ENCODE results near the gene NDOR1.

NDOR1 gene

DNA sequence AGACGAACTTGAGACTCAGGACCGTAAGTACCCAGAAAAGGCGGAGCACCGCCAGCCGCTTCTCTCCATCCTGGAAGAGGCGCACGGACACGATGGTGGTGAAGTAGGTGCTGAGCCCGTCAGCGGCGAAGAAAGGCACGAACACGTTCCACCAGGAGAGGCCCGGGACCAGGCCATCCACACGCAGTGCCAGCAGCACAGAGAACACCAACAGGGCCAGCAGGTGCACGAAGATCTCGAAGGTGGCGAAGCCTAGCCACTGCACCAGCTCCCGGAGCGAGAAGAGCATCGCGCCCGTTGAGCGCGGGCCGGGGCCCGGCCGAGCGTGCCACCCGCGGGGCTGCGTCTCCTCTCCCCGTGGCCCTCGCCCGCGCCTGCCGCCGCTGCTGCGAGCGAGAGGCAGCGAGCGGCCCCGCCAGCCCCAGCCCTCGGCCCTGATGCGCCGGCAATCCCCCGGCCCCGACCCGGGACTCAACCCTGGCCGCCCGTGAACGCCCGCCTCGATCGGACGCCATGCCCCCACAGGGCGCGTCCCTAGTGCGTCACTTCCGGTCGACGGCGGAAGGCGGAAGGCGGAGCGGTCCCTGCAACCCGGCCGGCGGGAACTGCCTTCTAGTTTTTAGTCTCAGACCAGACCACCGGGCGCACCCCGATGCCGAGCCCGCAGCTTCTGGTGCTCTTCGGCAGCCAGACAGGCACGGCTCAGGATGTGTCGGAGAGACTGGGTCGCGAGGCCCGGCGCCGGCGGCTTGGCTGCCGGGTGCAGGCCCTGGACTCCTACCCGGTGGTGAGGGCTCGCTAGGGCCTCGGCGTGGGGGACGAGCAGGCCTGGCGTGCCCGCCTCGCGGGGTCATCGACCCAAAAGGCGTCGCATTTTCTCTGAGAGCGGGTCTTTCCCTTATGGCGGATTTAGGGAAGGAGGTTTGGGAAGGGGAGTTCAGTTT, at the start of gene NDOR1, which contains the start of gene TMEM203:
NDOR1 (plus strand) TSS at position 575 of the 944 bp plus-strand sequence; CDS start at position 653, 78 bp downstream.
TMEM203 (minus strand) TSS at position 523 of the 944 bp plus-strand sequence; CDS start at position 289, 234 bp downstream.
- H3K9ac ChIP-seq (ENCODE audit: low read length): peak within 1 kb of the TSS; percentile 86
- peak within 1 kb of the TSS; percentile 86 for H3K4me3 ChIP-seq (ENCODE audit: low read length)
- no peaks in the 10 kb centered on the region for H3K9me3 ChIP-seq (ENCODE audit: control insufficient read depth, low read length)
- H3K36me3 ChIP-seq (ENCODE audit: control insufficient read depth, insufficient read depth, low read length): no peaks in the 10 kb centered on the region
- peaks cover 26% of the 10 kb centered on the region for H3K4me1 ChIP-seq (ENCODE audit: control insufficient read depth, insufficient read depth, low read length)
- no peaks in the 10 kb centered on the region for H3K27me3 ChIP-seq (ENCODE audit: control insufficient read depth, insufficient read depth, low read length)

DNA sequence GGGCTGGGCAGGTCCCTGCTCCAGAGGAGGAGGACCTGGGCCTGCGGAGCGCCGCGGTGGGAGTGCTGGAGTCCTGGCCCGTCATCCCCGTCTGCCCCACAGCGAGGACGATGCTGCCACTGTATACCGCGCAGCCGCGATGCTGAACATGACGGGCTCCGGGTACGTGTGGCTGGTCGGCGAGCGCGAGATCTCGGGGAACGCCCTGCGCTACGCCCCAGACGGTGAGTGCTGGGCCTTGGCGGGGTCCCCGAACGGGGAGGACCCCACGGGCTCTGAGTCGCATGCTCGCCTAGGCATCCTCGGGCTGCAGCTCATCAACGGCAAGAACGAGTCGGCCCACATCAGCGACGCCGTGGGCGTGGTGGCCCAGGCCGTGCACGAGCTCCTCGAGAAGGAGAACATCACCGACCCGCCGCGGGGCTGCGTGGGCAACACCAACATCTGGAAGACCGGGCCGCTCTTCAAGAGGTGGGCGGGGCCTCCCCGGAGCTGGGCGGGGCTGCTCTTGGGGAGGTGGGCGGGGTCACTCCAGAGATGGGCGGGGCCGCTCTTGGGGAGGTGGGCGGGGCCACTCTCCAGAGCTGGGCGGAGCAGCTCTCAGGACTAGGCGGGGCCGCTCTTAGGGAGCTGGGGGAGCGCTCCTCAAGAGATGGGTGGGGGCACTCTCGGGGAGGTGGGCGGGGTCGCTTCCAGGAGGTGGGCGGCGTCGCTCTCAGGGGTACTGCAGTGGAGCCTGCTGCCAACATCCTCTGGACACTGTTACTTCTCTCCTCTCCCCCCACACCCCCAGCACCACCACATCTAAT, 48.7 kb upstream of the NDOR1 start:
- H3K4me3 ChIP-seq (ENCODE audit: low read length): no peak overlapping the region
- no peak overlapping the region for H3K9ac ChIP-seq (ENCODE audit: low read length)
- no peaks in the 10 kb centered on the region for H3K9me3 ChIP-seq (ENCODE audit: control insufficient read depth, low read length)
- H3K27me3 ChIP-seq (ENCODE audit: control insufficient read depth, insufficient read depth, low read length): peaks cover 62% of the 10 kb centered on the region
- peaks cover 7% of the 10 kb centered on the region for H3K4me1 ChIP-seq (ENCODE audit: control insufficient read depth, insufficient read depth, low read length)
- no peaks in the 10 kb centered on the region for H3K36me3 ChIP-seq (ENCODE audit: control insufficient read depth, insufficient read depth, low read length)

DNA sequence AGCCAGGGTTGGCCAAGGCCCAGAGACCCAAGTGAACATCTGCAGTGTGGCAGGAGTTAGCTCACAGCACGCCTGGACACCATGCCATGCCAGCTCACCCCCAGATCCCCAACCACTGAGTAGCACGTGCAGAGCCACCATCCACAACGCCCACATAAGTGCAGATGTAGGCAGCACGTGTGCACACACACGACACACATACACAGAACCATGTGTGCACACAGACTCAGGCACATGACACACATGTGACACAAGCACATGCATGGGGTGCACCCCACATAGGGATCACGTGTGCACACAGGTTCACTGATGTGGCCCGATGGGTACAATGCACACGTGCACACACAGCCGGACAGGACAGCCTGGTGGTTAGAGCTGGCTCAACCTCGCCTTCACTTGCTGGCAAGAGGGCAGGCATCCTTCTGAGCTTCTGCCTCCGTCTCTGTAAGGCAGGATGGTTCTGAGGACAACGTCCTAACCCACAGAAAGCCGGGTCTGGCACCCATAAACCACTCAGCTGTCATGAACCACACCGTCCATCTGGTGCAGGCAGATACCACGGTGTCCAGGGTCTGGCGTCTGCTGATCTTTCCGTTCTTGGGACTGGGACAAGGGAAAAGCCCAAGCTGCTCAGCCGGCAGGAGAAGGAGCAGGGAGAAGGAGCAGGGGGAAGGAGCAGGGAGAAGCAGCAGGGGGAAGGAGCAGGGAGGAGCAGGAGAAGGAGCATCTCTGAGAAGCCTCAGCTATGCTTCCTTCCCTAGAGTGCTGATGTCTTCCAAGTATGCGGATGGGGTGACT, 47.7 kb upstream of the NDOR1 start:
- H3K9me3 ChIP-seq (ENCODE audit: control insufficient read depth, low read length): no peaks in the 10 kb centered on the region
- H3K36me3 ChIP-seq (ENCODE audit: control insufficient read depth, insufficient read depth, low read length): no peaks in the 10 kb centered on the region
- H3K9ac ChIP-seq (ENCODE audit: low read length): no peak overlapping the region
- H3K4me1 ChIP-seq (ENCODE audit: control insufficient read depth, insufficient read depth, low read length): peaks cover 11% of the 10 kb centered on the region
- H3K4me3 ChIP-seq (ENCODE audit: low read length): no peak overlapping the region
- peaks cover 72% of the 10 kb centered on the region for H3K27me3 ChIP-seq (ENCODE audit: control insufficient read depth, insufficient read depth, low read length)

DNA sequence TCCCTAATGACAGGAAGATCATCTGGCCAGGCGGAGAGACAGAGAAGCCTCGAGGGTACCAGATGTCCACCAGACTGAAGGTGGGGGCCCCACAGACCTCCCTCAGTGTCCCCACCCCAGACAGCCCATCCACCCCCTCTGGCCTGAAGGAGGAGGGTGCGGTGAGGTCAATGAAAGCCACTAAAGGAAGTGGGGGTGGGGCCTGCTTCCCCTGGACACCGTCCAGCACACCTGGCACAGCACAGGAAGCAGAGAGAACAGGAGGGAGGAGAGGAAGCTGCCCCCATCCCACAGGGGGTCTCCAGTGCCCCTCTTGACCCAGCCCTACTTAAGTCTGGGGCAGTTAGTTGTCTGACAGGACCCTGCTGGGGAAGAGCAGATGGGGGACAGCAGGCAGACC, 46.9 kb upstream of the NDOR1 start:
- H3K4me3 ChIP-seq (ENCODE audit: low read length): no peak overlapping the region
- H3K9ac ChIP-seq (ENCODE audit: low read length): no peak overlapping the region
- H3K36me3 ChIP-seq (ENCODE audit: control insufficient read depth, insufficient read depth, low read length): no peaks in the 10 kb centered on the region
- no peaks in the 10 kb centered on the region for H3K9me3 ChIP-seq (ENCODE audit: control insufficient read depth, low read length)
- H3K4me1 ChIP-seq (ENCODE audit: control insufficient read depth, insufficient read depth, low read length): peaks cover 19% of the 10 kb centered on the region
- peaks cover 77% of the 10 kb centered on the region for H3K27me3 ChIP-seq (ENCODE audit: control insufficient read depth, insufficient read depth, low read length)

DNA sequence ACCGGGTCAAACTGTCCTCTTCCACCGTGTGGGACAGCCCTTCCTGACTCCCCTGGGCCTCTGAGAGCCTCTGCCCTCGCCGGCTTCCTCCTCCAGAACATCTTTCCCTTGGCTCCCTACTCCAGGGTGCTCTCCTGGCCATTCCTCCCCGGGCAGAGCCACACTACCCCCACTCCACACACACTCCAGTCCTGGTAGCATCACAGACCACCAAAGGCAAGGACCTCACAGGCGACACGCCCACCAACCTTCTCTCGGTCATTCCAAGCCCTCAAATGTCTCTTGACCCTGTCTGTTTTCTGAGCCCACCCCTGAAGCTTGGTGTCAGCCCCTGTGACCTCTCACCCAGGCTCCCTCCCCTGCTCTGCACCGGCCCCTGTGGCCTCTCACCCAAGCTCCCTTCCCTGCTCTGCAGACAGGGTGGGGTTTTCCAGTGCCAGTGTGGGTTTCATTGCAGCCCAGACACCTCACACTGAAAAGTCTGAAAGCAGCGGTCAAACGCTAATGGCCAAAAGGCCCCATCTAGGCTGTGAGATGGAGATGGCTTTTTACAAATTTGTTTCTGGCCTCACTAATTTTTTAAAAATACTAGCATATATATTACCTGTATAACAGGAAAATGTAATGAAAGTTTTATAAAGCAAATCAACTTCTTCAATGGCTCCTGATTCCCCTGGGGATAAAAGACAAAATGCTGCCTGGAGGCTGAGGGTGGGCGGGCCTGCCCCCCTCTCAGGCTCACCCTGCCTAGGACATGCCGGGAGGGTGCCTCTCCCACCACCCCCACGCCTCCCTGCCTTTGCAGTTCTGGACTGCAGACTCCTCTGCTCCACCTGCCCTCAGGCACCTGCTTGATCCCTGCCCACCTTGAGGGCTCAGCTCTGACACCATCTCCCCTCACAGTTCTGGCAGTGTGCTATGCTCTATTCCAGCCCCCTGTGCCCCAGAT, 46.1 kb upstream of the NDOR1 start:
- Histone ChIP-seq H3K4me3 (ENCODE audit: low read length) (no peak overlapping the region), H3K27me3 (ENCODE audit: control insufficient read depth, insufficient read depth, low read length) (peaks cover 85% of the 10 kb centered on the region), H3K9ac (ENCODE audit: low read length) (no peak overlapping the region), H3K4me1 (ENCODE audit: control insufficient read depth, insufficient read depth, low read length) (peaks cover 19% of the 10 kb centered on the region), H3K9me3 (ENCODE audit: control insufficient read depth, low read length) (no peaks in the 10 kb centered on the region), H3K36me3 (ENCODE audit: control insufficient read depth, insufficient read depth, low read length) (no peaks in the 10 kb centered on the region)

DNA sequence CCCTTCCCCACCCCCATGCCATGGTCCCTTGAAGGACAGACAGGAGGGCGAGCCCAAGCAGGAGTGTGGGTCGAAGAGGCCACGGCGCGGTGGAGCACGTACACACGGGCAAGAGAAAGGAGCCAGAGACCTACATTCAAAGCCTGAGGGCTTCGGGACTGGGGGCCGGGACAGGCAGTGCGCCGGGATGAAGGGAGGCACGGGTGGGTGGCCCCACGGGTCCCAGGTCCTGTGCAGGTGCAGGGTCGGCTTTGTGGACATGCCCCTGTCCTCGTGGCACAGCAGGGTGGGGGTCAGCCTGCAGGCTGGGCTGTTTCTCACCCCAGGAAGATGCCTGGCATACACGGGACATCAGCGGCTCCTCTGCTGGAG, 45.5 kb upstream of the NDOR1 start:
- H3K9me3 ChIP-seq (ENCODE audit: control insufficient read depth, low read length): no peaks in the 10 kb centered on the region
- H3K36me3 ChIP-seq (ENCODE audit: control insufficient read depth, insufficient read depth, low read length): no peaks in the 10 kb centered on the region
- H3K27me3 ChIP-seq (ENCODE audit: control insufficient read depth, insufficient read depth, low read length): peaks cover 91% of the 10 kb centered on the region
- H3K9ac ChIP-seq (ENCODE audit: low read length): no peak overlapping the region
- no peak overlapping the region for H3K4me3 ChIP-seq (ENCODE audit: low read length)
- peaks cover 19% of the 10 kb centered on the region for H3K4me1 ChIP-seq (ENCODE audit: control insufficient read depth, insufficient read depth, low read length)

DNA sequence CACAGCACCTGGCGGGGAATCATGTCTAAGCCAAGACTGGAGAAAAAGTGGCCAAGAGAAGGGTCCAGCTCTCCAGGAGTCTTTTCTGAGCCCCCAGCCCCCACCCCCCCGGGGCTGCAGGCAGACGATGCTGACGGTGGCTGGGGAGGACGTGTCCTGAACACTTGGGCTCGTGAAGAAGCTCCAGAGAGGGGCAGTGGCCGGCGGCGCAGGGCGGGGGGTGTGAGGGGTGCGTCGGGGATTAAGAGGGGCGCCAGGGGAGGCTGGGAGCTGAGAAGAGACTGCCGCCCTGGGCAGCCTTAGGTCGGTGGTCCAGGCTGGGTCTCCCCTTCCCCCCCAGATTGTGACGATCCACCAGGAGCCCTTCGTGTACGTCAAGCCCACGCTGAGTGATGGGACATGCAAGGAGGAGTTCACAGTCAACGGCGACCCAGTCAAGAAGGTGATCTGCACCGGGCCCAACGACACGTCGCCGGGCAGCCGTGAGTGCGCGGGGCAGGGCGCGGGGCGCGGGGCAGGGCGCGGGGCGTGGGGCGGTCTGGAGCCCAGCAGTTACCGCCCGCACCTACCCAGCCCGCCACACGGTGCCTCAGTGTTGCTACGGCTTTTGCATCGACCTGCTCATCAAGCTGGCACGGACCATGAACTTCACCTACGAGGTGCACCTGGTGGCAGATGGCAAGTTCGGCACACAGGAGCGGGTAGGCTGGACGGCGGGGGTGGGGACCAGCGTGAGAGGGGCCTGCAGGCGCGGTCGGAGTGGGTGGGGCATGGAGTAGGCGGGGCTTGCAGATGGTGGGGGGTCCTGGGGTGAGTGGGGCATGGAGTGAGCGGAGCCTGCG, 44.6 kb upstream of the NDOR1 start:
- Histone ChIP-seq H3K4me3 (ENCODE audit: low read length) (no peak overlapping the region), H3K9me3 (ENCODE audit: control insufficient read depth, low read length) (no peaks in the 10 kb centered on the region), H3K9ac (ENCODE audit: low read length) (no peak overlapping the region), H3K36me3 (ENCODE audit: control insufficient read depth, insufficient read depth, low read length) (no peaks in the 10 kb centered on the region), H3K27me3 (ENCODE audit: control insufficient read depth, insufficient read depth, low read length) (peaks cover 92% of the 10 kb centered on the region), H3K4me1 (ENCODE audit: control insufficient read depth, insufficient read depth, low read length) (peaks cover 19% of the 10 kb centered on the region)

DNA sequence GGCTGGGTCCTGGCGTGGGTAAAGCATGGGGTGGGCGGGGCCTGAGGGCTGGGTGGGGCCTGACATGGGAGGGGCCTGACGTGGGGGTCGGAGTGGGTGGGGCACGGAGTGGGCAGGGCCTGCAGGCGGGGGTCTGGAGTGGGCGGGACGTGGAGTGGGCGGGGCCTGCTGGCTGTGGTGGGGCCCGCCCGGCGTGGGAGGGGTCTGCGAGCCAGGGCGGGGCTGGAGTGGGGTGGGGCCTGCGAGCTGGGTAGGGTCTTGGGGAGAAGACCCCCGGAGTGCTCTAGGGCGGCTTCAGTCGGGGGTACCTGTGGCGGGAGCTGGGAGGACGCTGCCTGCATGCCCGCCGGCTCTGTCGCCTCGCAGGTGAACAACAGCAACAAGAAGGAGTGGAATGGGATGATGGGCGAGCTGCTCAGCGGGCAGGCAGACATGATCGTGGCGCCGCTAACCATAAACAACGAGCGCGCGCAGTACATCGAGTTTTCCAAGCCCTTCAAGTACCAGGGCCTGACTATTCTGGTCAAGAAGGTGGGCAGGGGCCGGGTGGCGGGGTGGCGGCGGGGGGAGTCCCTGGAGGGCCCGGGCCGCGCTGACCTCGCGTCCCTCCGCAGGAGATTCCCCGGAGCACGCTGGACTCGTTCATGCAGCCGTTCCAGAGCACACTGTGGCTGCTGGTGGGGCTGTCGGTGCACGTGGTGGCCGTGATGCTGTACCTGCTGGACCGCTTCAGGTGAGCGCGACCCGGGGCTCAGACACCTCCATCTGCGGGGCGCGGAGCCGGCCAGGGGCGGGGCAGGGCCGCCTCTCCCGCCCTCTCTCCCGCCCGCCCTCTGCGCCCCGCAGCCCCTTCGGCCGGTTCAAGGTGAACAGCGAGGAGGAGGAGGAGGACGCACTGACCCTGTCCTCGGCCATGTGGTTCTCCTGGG, 43.7 kb upstream of the NDOR1 start:
- H3K36me3 ChIP-seq (ENCODE audit: control insufficient read depth, insufficient read depth, low read length): no peaks in the 10 kb centered on the region
- peaks cover 19% of the 10 kb centered on the region for H3K4me1 ChIP-seq (ENCODE audit: control insufficient read depth, insufficient read depth, low read length)
- H3K9ac ChIP-seq (ENCODE audit: low read length): no peak overlapping the region
- peaks cover 92% of the 10 kb centered on the region for H3K27me3 ChIP-seq (ENCODE audit: control insufficient read depth, insufficient read depth, low read length)
- no peaks in the 10 kb centered on the region for H3K9me3 ChIP-seq (ENCODE audit: control insufficient read depth, low read length)
- no peak overlapping the region for H3K4me3 ChIP-seq (ENCODE audit: low read length)

DNA sequence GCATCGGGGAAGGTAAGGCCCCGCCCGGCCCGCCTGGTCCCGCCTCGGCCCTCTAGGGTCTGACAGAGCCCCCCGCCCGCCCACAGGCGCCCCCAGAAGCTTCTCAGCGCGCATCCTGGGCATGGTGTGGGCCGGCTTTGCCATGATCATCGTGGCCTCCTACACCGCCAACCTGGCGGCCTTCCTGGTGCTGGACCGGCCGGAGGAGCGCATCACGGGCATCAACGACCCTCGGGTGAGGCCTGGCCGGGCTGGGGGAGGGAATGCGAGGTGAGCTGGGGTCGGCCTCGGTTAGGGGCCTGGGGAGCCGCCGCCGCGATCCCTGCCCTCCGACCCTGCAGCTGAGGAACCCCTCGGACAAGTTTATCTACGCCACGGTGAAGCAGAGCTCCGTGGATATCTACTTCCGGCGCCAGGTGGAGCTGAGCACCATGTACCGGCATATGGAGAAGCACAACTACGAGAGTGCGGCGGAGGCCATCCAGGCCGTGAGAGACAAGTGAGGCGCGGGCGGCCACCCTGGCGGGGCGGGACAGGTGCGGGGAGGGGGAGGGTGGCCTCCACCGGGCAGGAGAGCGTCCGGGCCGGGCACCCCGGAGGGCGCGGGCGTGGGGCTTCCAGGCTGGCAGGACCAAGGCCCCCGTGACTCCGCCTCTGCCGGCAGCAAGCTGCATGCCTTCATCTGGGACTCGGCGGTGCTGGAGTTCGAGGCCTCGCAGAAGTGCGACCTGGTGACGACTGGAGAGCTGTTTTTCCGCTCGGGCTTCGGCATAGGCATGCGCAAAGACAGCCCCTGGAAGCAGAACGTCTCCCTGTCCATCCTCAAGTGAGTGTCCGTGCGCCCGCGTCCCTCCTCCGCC, 42.8 kb upstream of the NDOR1 start:
- H3K4me3 ChIP-seq (ENCODE audit: low read length): no peak overlapping the region
- no peak overlapping the region for H3K9ac ChIP-seq (ENCODE audit: low read length)
- H3K9me3 ChIP-seq (ENCODE audit: control insufficient read depth, low read length): no peaks in the 10 kb centered on the region
- H3K36me3 ChIP-seq (ENCODE audit: control insufficient read depth, insufficient read depth, low read length): no peaks in the 10 kb centered on the region
- H3K27me3 ChIP-seq (ENCODE audit: control insufficient read depth, insufficient read depth, low read length): peaks cover 94% of the 10 kb centered on the region
- peaks cover 11% of the 10 kb centered on the region for H3K4me1 ChIP-seq (ENCODE audit: control insufficient read depth, insufficient read depth, low read length)
